ENCODE data around the gene TSFM.

TSFM gene
- total RNA-seq, result 0.23 to 1.5 (median 0.58) reads per million in 18 experiments

- peak; percentile 96 for DNase-seq
Measured at GRCh38 chr12:57782608-57783465, at the start of gene TSFM. Gene TSFM (plus strand): TSS chr12:57782787. CDS start chr12:57782802, 15 bp downstream.

- no peak for DNase-seq
Measured at GRCh38 chr12:57733928-57734327, 48.7 kb upstream of the TSFM start.

- no peak for DNase-seq
Measured at GRCh38 chr12:57734591-57734990, 48.0 kb upstream of the TSFM start.

- DNase-seq, result no peak
Measured at GRCh38 chr12:57735198-57735855, 47.3 kb upstream of the TSFM start.

DNA sequence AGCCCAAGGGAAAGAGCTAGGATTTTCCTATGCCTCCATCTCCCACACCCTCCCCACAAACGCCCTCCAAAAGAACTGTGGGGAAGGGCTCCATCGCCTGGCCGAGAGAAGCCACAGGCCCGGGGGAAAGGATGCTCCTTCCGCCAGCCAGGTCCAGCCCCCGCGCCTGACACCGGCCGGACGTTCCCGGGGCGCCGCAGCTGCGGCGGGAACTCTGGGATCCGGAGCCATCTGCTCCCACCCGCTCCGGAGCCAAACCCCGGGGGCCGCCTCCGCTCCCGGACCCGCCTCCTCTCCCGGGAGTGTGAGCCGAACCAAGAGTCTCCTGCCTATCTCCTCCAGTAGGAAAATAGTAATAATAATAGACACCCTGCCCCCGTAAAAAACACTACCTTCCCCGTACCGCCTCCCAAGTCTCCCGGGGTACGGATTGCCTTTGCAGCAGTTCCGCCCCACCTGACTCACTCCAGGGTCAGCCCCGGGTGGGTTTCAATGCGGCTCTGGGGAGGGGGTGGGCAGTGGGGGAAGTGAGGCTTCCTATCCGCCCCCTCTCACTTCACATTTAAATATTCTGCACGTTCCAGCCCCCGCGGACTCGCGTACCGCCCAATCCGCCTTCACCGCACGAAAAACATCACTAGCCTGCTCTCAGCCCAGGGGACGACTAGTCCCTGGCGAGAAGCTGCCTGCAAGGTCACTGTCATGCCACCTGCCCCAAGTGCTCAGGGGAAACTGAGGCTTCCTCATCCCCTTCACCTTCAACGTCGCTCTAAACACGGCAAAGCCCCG is 46.4 kb upstream of the TSFM start:
- no peak for DNase-seq

- DNase-seq, result no peak
Measured at GRCh38 chr12:57736741-57737466, 45.7 kb upstream of the TSFM start.

GRCh38 chr12:57737467-57738460 is 44.8 kb upstream of the TSFM start:
- DNase-seq, result no peak

DNA sequence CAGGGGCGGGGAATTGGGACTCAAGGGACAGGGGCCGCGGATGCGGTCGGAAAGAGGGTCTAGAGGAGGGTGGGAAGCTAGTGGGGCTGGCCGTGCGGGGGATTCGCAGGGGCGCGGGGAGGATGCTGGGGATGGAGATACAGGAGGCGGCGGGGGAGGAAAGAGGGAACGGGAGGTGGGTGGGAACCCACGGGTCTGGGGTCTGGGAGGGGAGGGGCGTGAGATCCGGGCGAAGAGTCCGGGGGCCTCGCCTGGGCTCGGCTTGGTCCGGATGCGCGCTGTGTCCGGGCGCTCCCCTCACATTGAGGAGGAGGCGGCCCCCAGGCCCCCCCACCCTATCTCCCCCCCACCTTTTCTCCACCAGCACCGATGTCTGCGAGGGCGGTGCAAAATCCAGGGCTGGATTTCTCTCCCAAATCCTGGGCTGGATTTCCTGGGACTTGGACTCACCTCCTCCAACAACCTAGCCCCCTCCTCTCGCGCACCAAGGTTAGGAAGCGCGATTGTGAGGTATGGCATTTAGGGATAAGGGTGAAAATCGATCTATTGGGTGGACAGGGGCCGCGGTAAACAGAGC is 43.8 kb upstream of the TSFM start, which contains the start of gene AGAP2:
AGAP2 (minus strand) TSS at position 82 of the 577 bp plus-strand sequence. CDS start 496 bp downstream, outside the sequence.
- DNase-seq, result no peak

DNA sequence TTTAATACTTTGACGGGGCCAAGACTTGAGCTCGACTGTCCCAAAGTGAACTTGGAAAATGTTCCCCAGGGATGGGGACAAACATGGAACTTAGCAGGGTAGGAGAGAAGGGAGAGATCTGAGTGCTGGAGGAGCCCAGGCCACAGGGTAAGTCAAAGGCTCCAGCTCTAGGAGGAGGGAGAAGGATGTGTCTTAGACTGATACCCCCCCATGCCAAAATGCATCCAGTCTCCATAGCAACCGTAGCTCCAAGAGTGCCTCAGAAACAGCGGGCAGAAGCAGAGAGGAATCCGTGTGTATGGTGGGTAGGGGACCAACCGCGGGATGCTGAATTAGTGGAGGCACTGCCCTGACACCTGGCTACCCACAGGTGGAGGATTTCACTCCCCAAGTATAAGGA is 43.2 kb upstream of the TSFM start:
- no peak for DNase-seq

DNA sequence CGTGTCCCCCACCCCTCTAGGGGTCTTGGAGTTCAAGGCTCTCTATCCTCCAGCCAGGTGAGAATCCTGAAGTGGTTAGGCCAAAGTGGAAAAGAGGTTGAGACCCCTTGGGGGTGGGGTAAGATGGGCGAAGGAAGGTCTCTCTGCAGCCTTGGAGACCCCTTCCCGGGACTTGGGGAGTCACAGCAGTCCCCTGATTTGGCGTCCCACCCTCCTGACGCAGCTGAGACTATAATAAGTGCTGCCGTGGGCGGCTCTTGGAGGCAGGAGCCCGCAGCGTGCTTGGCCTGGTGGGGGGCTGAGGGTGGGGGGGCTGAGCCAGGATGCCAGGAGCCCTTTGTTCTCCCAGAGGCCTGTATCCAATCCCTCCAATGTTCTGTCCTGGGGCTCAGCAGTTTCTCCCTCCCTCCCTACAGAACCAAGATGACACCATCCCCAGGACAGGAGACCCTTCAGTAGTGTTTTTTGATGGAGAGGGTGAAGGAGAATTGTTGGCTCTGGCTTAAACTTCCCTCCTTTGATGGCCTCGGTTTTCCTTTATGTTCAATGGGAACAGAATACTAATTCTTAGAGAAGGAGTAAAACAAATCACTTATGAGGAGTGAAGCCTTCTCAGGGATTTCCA is 42.6 kb upstream of the TSFM start:
- no peak for DNase-seq

DNA sequence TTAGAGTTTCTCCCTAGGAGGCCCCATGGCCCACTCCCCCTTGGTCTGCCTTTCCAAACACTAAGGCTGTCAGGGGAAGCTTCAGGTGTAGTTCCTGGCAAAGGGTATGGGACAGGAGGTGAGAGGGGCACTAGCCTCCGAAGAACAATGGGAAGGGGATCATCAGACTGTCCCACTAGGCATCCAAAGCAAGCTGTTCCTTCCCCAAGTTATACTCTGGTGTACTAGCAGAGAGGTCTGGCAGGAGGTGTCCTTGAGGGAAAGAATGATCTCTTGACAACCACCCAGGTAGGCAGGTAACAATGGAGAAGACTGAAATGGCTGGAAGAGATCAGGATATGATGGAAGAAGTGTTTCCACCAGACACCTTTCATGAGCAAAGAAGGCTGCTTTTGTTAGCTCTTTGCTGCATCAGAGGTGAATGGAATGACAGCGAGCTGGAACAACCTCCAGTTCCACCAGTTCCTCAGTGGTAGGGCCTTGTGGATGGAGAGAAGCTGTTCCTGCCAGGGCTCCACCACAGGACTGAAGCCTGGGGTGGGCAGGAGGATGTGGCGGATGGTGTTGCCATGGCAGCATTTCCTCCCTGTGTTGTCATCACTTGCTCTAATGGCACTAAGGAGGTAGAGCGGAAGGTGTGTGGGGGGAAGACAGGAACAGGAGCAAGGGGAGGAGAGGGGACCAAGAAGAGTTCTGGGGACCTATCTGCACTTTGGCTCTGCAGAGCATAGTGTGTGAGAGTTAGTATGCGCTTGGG is 41.8 kb upstream of the TSFM start:
- DNase-seq, result peak in 1 of 2 donors; percentile 39

GRCh38 chr12:57741413-57741789 is 41.2 kb upstream of the TSFM start:
- no peak for DNase-seq

DNA sequence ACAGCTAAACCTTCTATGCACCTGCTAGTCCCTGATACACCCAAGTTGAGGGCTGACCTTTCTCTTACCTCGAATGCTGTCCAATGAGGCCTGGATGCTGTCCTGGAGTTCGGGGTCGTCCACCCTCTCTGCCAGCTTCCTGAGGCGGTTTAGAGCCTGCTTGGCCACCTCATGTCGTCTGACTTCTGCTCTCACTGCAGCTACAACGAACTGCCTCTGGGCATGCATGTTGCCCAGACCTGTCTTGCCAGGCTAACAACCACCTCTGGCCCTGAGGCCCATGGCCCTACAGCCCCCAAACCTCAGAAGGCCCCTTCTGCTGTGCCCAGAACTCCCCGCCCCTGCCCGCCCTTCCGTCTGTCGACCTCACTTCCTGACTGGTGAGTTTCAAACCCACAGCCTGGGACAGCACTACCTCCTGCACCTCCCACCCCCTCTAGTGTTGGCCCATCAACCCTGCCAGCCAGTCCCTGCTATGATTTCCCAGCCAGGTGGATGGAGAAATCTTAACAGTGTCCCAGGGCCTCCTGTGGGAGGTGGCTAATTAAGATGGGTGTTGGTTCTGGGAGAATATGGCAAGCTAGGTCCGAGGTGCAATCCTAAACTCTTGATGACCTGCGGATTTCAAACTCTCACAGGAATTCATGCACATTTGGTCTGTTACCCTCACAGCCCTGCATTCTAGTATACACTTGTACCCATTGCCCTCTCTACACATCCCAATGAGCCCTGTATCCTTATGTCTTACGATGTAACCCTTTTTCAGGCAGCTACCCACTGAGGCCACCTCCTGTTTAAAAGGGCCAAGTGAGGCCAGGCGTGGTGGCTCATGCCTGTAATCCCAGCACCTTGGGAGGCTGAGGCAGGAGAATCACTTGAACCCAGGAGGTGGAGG is 40.5 kb upstream of the TSFM start:
- peak in 1 of 2 donors; percentile 54 for DNase-seq

GRCh38 chr12:57743769-57744168 is 38.8 kb upstream of the TSFM start:
- DNase-seq, result no peak

- peak; percentile 81 to 83 for DNase-seq
Measured at GRCh38 chr12:57744194-57744776, 38.3 kb upstream of the TSFM start.

- DNase-seq, result peak; percentile 98
Measured at GRCh38 chr12:57744777-57745484, 37.7 kb upstream of the TSFM start, which contains the start of gene TSPAN31. Gene TSPAN31 (plus strand): TSS chr12:57745039. CDS start chr12:57745155, 116 bp downstream.

DNA sequence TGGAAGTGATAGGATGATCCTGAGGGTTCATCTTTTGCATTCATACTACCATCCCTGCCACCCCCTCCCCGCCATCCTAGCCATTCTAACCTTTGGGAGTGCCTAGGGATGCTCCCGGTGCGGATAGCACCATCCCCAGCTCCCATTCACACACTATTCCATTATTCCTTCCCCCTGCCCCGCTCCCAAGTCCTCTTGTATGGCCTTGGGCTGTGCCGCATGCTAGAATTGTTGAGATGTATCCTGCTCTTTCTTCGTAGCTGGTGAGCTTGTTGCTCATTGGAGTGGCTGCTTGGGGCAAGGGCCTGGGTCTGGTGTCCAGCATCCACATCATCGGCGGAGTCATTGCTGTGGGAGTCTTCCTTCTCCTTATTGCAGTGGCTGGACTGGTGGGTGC is 37.1 kb upstream of the TSFM start:
- peak in 1 of 2 donors; percentile 36 for DNase-seq
